Cardiac muscle cell (in vitro differentiated cells and primary cell): ENCODE data around the gene ARFGAP1. TPM values are rescaled to one million over a fixed set of nuclear protein-coding genes. Genes with fewer than 3 reads are reported as not detected.

Experiments used
- DNase-seq, 2 donors: peaks; one replicate each; pipeline versions ENCODE4 v3.0.0 to v3.0.0-alpha.2; 2010 to 2017; ENCODE audit warnings: low read depth in 1 of 2, low spot score in 1 of 2
- H3K27ac ChIP-seq: fragments of 200-600 bp; sonication (generic); 2 replicates; pipeline ENCODE4 v1.5.1; 2016
- H3K27me3 ChIP-seq: fragments of 200-600 bp; sonication (generic); 2 replicates; pipeline ENCODE4 v1.6.0; 2016; ENCODE audit warnings: control low read depth
- H3K36me3 ChIP-seq: fragments of 200-600 bp; sonication (generic); 2 replicates; pipeline ENCODE4 v1.5.1; 2016; ENCODE audit warnings: control low read depth
- H3K4me1 ChIP-seq: fragments of 200-600 bp; sonication (generic); 2 replicates; pipeline ENCODE4 v1.8.1; 2017; ENCODE audit warnings: low read depth, mild to moderate bottlenecking, mixed run types
- H3K4me3 ChIP-seq: fragments of 200-600 bp; sonication (generic); 2 replicates; pipeline ENCODE4 v1.5.1; 2016; ENCODE audit warnings: mild to moderate bottlenecking
- H3K9me3 ChIP-seq: fragments of 200-600 bp; sonication (generic); 2 replicates; pipeline ENCODE4 v1.5.1; 2017; ENCODE audit warnings: low read depth, mild to moderate bottlenecking, control low read depth
- CTCF ChIP-seq: IDR thresholded peaks from 2 replicates; pipeline ENCODE4 v1.5.1; 2012; ENCODE audit warnings: low read depth, mild to moderate bottlenecking, low read length
- polyA plus RNA-seq: library from polyadenylated mRNA; unstranded; fragments of >200 nt; fragmentation: Nextera tagmentation; extraction: Ambion mirVana; gene quantifications from 2 replicates; pipeline ENCODE4 v1.2.1, GENCODE V29; 2016
- total RNA-seq: library from RNA; depleted of rRNA; stranded (reverse); fragments of >200 nt; gene quantifications from 2 replicates; pipeline ENCODE4 v1.2.3, GENCODE V29; 2016

Gene ARFGAP1
- total and polyA plus RNA-seq, 2 experiments from 2014 or later: 85.3 to 96.5 TPM

DNA sequence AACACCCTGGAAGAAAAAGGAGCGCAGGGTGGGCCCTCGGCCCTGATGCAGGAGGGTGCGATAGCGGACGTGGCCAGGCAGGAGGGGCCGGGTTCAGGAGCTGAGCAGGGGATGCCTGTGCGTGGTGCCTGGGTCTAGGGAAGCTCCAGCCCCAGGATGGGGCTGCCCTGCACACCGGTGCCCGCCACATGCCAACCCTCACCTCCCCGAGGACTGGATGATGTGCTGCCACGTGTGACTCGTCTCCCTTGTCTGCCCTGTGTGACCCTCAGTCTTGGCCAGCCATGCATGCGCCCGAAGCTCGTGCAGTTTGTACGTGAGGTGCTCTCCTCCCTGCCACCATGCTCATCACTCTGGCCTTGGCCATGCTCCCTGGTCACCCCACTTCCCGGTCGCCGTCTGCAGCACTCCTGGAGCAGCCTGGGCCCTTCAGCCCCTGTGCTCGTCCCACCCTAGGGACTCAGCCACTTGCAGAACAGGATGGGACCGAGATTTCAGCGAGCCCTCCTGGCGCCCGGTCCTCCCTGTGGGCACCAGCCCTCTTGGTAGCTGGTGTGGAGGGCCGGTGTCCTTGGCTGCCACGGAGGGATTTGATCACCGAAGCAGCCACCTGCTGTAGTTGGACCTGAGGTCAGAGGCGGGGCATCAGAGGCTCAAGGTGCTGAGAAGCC is 16.1 kb downstream of the ARFGAP1 start:
- Histone ChIP-seq H3K36me3 (peaks cover 13% of the 10 kb centered on the region), H3K27ac (no peak overlapping the region), H3K4me3 (no peak overlapping the region), H3K4me1 (no peaks in the 10 kb centered on the region), H3K27me3 (no peaks in the 10 kb centered on the region), H3K9me3 (no peaks in the 10 kb centered on the region)
- no peak for DNase-seq
- no peak for TF ChIP-seq CTCF

DNA sequence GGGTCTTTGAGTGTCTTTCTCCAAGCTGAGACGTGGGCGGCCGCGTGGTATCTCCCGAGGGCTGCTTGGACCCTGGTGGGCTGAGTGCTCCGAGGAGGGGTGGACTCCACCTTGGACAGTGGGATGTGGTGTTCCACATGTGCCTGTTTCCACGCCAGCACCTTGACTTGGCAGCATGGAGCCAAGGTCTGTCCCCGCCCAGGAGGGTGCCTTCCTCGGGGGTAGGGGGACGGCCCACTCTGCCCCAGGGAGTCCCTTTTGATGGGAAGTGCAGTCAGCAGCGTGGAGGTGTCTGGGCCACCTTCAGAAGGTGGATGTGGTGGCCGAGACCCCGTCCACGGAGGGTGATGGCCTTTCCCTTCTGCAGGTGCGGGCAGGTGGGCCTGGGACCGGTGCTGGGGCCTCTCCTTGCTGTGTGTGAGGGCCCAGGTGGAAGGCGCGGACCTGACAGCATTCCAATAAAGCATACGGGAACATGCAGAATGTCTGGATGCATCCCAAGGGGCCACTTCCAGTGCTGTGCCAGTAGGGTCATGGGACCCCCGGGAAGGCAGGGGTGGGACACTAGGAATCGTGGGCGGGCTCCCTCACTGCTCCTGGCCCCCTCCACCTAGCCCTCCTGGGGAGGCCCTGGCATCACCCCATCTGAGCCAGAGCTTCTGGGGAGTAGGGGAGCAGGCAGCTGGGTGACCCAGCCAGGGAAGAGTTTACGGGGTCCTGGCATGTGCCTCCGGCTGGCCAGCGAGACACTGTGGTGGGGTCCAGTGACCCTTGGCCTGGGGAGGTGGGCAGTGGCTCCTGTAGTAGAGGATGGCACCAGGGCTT is 16.9 kb downstream of the ARFGAP1 start:
- H3K9me3 ChIP-seq: no peaks in the 10 kb centered on the region
- peaks cover 13% of the 10 kb centered on the region for H3K36me3 ChIP-seq
- no peak overlapping the region for H3K27ac ChIP-seq
- no peak for DNase-seq
- no peak overlapping the region for H3K4me3 ChIP-seq
- no peaks in the 10 kb centered on the region for H3K4me1 ChIP-seq
- TF ChIP-seq CTCF: no peak
- peaks cover 4% of the 10 kb centered on the region for H3K27me3 ChIP-seq

DNA sequence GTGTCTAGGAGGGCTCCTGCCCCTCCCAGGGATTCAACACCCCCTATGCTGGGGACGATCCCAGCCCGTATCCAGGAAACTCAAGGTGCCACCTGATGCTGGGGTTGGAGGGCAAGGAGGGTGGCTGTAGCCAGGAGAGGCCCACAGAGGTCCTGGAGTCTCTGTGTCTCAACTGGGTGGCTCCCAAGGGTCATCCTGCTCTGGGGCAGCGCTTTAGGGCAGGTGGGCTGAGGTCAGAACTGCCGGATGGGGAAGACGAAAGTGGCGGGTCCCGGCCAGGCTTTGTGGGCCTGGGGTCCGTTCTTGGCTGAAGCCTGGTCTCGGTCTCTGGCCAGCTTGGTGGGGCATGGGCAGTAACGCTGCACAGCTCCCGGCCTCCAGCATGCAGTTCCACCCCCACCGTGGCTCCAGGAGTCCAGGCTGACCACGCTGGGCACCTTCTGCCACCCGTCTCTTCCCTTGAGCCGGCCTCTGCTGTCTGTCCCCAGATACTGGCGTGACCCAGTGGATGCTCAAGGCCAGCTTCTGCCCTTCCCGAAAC is 17.6 kb downstream of the ARFGAP1 start:
- Histone ChIP-seq H3K9me3 (no peaks in the 10 kb centered on the region), H3K27me3 (peaks cover 11% of the 10 kb centered on the region), H3K4me1 (no peaks in the 10 kb centered on the region), H3K4me3 (no peak overlapping the region), H3K27ac (no peak overlapping the region), H3K36me3 (peaks cover 13% of the 10 kb centered on the region)
- no peak for TF ChIP-seq CTCF
- no peak for DNase-seq

DNA sequence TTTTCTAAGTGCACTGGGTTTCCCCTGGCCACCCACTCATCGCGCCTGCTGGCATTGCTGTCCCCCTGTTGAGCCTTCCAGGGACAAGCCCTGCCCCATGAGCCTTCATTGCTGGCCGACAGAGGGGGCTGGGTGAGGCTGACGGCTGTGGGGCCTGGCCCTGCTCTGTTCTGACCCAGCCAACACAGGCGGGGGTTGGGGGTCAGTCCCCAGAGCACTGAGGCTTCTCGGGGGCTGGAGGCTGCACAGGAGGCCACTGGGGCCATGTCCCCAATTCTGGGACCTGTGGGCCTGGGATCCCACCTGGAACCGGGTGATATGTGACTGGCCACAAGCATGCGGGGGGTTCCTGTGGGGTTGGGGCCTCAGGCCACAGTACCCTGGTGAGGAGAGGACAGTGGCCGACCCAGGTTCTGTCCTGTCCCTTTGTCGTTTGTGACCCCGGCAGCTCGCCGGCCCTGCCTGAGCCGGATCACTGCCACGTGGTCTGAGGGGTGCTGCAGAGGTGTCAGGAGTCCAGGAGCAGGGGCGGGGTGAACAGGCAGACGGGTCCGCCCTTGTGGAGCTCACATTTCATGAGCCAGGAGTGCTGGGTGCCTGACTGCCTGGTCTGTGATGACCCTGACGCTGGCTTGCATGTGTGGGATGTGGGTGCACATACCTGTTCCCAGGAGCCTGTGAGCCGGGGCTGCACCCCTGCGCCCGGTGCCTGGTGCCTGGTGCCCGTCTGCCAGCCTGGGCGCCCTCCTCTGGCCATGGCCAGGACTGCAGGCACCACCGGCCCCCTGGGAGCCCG is 18.3 kb downstream of the ARFGAP1 start:
- no peak overlapping the region for H3K27ac ChIP-seq

More for the DNA sequence above, 18.3 kb downstream of the ARFGAP1 start:
- no peaks in the 10 kb centered on the region for H3K9me3 ChIP-seq
- peak; percentile 59 for TF ChIP-seq CTCF
- H3K4me3 ChIP-seq: no peak overlapping the region
- H3K27me3 ChIP-seq: peaks cover 17% of the 10 kb centered on the region
- no peaks in the 10 kb centered on the region for H3K4me1 ChIP-seq
- peaks cover 8% of the 10 kb centered on the region for H3K36me3 ChIP-seq
- DNase-seq: peak; percentile 38 to 58
